ENCODE results near the gene C17orf100. TPM values are rescaled to one million over a fixed set of nuclear protein-coding genes. Genes with fewer than 3 reads are reported as not detected.

The C17orf100 gene
- total and polyA plus RNA-seq, 2 of the 13 experiments (the other 11 are each of a cell fraction or from before 2014, with no cell fraction given): 3.6 to 8.7 TPM

DNA sequence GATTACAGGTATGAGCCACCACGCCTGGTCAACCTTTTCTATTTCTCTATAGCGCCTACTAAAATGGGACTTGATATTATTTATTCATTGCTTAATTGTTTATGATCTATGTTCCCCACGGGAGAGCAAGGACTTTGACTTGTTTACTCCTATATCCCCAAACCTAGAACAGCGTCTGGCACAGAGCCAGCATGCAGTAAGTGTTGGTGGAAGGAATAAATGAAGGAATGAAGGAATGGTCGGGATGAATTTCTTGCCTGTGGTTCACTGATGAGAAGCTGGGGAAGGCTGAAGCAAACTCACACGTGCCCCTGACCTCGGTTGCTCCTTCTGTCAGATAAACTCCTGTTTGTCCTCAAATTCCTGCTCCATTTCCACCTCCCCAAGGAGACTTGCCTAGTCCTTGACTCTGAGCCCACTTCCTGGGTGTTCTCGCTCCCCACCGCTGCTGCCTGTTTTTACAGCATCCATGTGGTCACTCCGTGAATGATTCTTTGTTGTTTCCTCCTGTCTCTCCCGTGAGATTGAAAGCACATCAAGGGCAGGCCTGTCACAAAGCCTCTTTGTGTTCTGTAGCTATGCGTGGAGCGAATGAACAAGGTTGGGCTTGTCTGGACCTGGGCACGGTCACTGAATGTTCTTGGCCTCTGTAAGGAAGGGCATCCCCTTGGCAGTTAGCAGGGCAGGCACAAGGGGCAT is 17.3 kb downstream of the C17orf100 start:
- BruUV-seq (replicated peaks): no TSS peak
- no peak overlapping the region for H3K9ac ChIP-seq (ENCODE audit: insufficient read depth, low read depth, low read length)
- TF ChIP-seq SRSF9 (IDR thresholded peaks at IDR 0.05; ENCODE audit: borderline replicate concordance, insufficient read depth, low read depth, low read length, poor library complexity, severe bottlenecking): no peak
- no peak for TF ChIP-seq ZNF33B (CRISPR knock-in tag; IDR thresholded peaks at IDR 0.05)
- 0 out of 2 replicates have a peak, but pooled peaks have one; percentile 27 for TF ChIP-seq SALL1 (CRISPR knock-in tag; IDR thresholded peaks at IDR 0.05)
- no peak for TF ChIP-seq ZNF343 (CRISPR knock-in tag; IDR thresholded peaks at IDR 0.05)
- no peak for TF ChIP-seq KDM2A (CRISPR knock-in tag; IDR thresholded peaks at IDR 0.05; ENCODE audit: borderline replicate concordance, low read depth)
- no peak for TF ChIP-seq TCF7 (IDR thresholded peaks at IDR 0.05; ENCODE audit: low read depth)
- no peak for TF ChIP-seq ZSCAN12 (CRISPR knock-in tag; IDR thresholded peaks at IDR 0.05)
- TF ChIP-seq SYNCRIP (IDR thresholded peaks at IDR 0.05; ENCODE audit: insufficient read depth, low read depth, low read length): no peak
- no peak for TF ChIP-seq ZNF709 (CRISPR knock-in tag; IDR thresholded peaks at IDR 0.05)
- TF ChIP-seq ZNF775 (CRISPR knock-in tag; IDR thresholded peaks at IDR 0.05; ENCODE audit: borderline replicate concordance): no peak
- TF ChIP-seq ADNP (CRISPR knock-in tag; IDR thresholded peaks at IDR 0.05): no peak
- TF ChIP-seq JUNB (CRISPR knock-in tag; IDR thresholded peaks at IDR 0.05; ENCODE audit: borderline replicate concordance): no peak
- TF ChIP-seq, protein P1, sequence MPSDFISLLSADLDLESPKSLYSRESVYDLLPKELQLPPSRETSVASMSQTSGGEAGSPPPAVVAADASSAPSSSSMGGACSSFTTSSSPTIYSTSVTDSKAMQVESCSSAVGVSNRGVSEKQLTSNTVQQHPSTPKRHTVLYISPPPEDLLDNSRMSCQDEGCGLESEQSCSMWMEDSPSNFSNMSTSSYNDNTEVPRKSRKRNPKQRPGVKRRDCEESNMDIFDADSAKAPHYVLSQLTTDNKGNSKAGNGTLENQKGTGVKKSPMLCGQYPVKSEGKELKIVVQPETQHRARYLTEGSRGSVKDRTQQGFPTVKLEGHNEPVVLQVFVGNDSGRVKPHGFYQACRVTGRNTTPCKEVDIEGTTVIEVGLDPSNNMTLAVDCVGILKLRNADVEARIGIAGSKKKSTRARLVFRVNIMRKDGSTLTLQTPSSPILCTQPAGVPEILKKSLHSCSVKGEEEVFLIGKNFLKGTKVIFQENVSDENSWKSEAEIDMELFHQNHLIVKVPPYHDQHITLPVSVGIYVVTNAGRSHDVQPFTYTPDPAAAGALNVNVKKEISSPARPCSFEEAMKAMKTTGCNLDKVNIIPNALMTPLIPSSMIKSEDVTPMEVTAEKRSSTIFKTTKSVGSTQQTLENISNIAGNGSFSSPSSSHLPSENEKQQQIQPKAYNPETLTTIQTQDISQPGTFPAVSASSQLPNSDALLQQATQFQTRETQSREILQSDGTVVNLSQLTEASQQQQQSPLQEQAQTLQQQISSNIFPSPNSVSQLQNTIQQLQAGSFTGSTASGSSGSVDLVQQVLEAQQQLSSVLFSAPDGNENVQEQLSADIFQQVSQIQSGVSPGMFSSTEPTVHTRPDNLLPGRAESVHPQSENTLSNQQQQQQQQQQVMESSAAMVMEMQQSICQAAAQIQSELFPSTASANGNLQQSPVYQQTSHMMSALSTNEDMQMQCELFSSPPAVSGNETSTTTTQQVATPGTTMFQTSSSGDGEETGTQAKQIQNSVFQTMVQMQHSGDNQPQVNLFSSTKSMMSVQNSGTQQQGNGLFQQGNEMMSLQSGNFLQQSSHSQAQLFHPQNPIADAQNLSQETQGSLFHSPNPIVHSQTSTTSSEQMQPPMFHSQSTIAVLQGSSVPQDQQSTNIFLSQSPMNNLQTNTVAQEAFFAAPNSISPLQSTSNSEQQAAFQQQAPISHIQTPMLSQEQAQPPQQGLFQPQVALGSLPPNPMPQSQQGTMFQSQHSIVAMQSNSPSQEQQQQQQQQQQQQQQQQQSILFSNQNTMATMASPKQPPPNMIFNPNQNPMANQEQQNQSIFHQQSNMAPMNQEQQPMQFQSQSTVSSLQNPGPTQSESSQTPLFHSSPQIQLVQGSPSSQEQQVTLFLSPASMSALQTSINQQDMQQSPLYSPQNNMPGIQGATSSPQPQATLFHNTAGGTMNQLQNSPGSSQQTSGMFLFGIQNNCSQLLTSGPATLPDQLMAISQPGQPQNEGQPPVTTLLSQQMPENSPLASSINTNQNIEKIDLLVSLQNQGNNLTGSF (CRISPR knock-in tag; IDR thresholded peaks at IDR 0.05): no peak
- TF ChIP-seq ZBTB20 (CRISPR knock-in tag; IDR thresholded peaks at IDR 0.05; ENCODE audit: borderline replicate concordance, low read depth): no peak
- no peak for TF ChIP-seq SIX1 (CRISPR knock-in tag; IDR thresholded peaks at IDR 0.05; ENCODE audit: borderline replicate concordance)
- TF ChIP-seq TARDBP (CRISPR knock-in tag; IDR thresholded peaks at IDR 0.05): 0 out of 2 replicates have a peak, but pooled peaks have one; percentile 19
- TF ChIP-seq ETV5 (CRISPR knock-in tag; IDR thresholded peaks at IDR 0.05; ENCODE audit: borderline replicate concordance): peak; percentile 76; the same call in 1 of the 2 replicates
- TF ChIP-seq ZFP36L2 (CRISPR knock-in tag; IDR thresholded peaks at IDR 0.05): no peak
- TF ChIP-seq RXRB (CRISPR knock-in tag; IDR thresholded peaks at IDR 0.05; ENCODE audit: borderline replicate concordance): peak; percentile 61

More for the DNA sequence above, 17.3 kb downstream of the C17orf100 start:
- H3K4me3 ChIP-seq (replicated peaks in 1 of 3; ENCODE audit: insufficient read depth in 1 of 3, low read depth in 2 of 3, low read length in 3 of 3): no peak overlapping the region
- intact Hi-C loops (cut with micrococcal nuclease; ENCODE audit: unreplicated experiment): no loop called here
- H3K4me2 ChIP-seq (ENCODE audit: low read depth, low read length): peak overlapping the region; percentile 37; the same call in 1 of the 2 replicates
- 48% methylated on average over 14 of the region's 14 CpGs for WGBS (ENCODE audit: low lambda C conversion rate)
- H3K4me1 ChIP-seq (ENCODE audit: insufficient read depth, low read length): peaks cover 51% of the 10 kb centered on the region
- no peaks in the 10 kb centered on the region for H3K9me3 ChIP-seq (ENCODE audit: low read length)
- ChIA-PET POLR2A (interaction anchor here (1.2 to 4.3 kb wide), 3 partner anchors 8 to 44 kb away, joined by 3 to 33 read pairs (median 8); partner anchors contain the start of gene SLC13A5), CTCF (ENCODE audit: low intra/inter-chr PET ratio, low total read pairs) (interaction anchor here (1.2 kb wide), 1 partner anchor 44 kb away, joined by 4 read pairs; the partner anchor contains the start of gene SLC13A5)
- H2AFZ ChIP-seq (ENCODE audit: low read length): no peak overlapping the region
- FAIRE-seq: no peak
- ATAC-seq: peak; percentile 23
- no peaks in the 10 kb centered on the region for H3K27me3 ChIP-seq (ENCODE audit: control insufficient read depth in 1 of 2, insufficient read depth in 2 of 2, low read length in 2 of 2)
- peak overlapping the region; percentile 29 for H3K27ac ChIP-seq (ENCODE audit: extremely low read length, insufficient read depth, low read length)
- in situ Hi-C loops (cut with HindIII; ENCODE audit: extremely low pct_ligation_motif_present, low pct_unique_long_range_greater_than_20kb): loop anchor here (5.0 to 10.0 kb wide), 3 partner anchors 43 to 346 kb away; partner anchors contain the start of genes RNASEK, SLC13A5 and TEKT1
- no peaks in the 10 kb centered on the region for H3K79me2 ChIP-seq (ENCODE audit: insufficient read depth, low read length)
- H4K20me1 ChIP-seq (ENCODE audit: insufficient read depth, low read length): no peaks in the 10 kb centered on the region
- DNase-seq (ENCODE audit: low spot score): peak; percentile 65
- H3K36me3 ChIP-seq (replicated peaks in 1 of 2; ENCODE audit: control insufficient read depth in 1 of 2, insufficient read depth in 2 of 2, low read length in 2 of 2): no peaks in the 10 kb centered on the region
